ENCODE measurements around the gene PDSS2.
"Not testable (repeated sequence)": the region's sequence is repeated elsewhere in the genome, so short reads cannot be mapped to it uniquely, and the experiment has no call there.

Gene PDSS2

DNA sequence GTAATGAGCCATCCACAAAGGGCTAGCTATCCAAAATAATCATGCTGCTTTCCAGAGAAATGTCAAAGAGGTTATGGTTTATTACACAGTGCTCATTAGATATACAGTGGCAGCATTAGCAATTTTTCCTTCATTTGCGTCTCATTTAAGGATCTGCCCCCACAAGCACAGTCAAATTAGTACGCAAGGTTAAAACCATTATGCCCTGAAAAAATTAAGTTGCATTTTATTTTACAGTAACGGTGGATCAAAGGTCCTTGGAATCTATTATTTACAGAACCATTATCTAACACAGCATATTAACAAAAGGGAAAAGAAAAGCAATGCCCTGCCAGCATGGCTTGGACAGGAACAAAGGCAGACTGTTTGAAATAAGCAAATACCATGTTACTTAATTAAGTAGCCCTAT is 144.8 kb downstream of the PDSS2 start:
- no peak for DNase-seq

DNA sequence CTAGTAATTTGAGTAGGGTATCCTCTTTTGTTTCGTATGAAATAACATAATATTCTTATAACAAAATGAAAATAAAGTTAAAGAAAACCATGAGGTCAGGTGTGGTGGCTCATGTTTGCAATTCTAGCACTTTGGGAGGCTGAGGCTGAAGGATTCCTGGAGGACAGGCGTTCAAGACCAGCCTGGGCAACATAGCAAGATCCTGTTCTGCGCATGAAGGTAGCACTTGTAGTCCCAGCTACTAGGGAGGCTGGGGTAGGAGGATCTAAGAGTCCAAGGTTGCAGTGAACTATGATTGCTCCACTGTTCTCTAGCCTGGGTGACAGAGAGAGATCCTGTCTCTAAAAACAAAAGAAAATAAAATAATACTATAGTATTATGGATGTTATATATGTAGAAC is 145.6 kb downstream of the PDSS2 start:
- no peak for DNase-seq

DNA sequence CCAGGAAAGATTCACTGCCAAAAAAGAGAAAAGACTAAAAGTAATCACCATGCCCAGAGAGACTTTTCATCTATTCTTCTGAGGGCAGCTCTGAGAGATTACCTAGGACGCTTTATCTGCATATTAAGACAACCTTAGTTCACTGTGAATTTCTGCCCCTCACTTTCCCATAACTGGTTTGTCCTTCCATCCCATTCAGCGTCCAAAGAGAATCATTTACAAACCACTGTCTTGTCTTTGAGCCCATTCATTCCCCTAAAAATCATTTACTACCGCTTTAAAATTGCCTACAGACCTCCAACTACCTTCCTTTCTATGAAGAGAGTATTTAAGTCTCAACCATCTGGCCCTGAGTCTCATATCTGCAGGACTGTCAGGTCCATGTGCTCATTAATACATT is 149.0 kb downstream of the PDSS2 start:
- no peak for DNase-seq

- DNase-seq, result peak; percentile 33
These were observed 150.7 kb downstream of the PDSS2 start for GRCh38 chr6:107308677-107309076.

- DNase-seq, result not testable (repeated sequence)
These were observed 153.4 kb downstream of the PDSS2 start for GRCh38 chr6:107305994-107306393.

- no peak for DNase-seq
These were observed 154.0 kb downstream of the PDSS2 start for GRCh38 chr6:107305391-107305790.

GRCh38 chr6:107304421-107305025 is 154.8 kb downstream of the PDSS2 start:
- no peak for DNase-seq

- no peak for DNase-seq
These were observed 166.0 kb downstream of the PDSS2 start for GRCh38 chr6:107293350-107293749.

- DNase-seq, result no peak
These were observed 166.6 kb downstream of the PDSS2 start for GRCh38 chr6:107292715-107293271.

GRCh38 chr6:107290491-107290890 is 168.9 kb downstream of the PDSS2 start:
- DNase-seq, result no peak

- not testable (repeated sequence) for DNase-seq
These were observed 170.1 kb downstream of the PDSS2 start for GRCh38 chr6:107289258-107289657.

DNA sequence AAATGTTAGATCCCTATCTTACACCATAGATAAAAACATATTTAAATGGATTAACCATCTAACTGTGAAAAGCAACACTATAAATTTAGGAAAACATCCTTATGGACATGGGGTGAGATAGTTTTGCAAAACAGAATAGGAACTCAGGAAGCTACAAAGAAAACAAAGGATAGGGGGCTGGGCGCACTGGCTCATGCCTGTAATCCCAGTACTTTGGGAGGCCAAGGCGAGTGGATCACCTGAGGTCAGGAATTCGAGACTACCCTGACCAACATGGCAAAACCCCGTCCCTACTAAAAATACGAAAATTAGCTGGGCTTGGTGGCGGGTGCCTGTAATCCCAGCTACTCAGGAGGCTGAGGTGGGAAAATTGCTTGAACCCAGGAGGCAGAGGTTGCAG is 173.7 kb downstream of the PDSS2 start:
- DNase-seq, result not testable (repeated sequence)

DNA sequence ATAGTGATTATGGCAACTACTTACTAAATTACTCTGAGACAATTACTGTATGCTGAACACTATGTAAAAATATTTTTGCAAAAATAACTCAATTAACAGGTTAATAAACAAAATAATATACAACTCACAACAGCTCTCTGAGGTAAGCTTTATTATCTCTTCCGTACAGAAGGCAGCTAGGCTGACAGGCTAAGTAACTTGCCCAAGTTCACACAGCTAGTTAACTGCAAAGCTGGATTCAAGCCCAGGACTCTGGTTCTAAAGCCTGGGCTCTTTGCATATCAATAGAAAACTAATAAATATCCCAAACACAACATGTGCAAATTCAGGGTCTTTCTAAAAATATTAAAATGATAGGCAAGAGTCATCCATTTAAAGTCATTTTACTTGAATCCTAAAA is 174.6 kb downstream of the PDSS2 start:
- DNase-seq, result no peak

DNA sequence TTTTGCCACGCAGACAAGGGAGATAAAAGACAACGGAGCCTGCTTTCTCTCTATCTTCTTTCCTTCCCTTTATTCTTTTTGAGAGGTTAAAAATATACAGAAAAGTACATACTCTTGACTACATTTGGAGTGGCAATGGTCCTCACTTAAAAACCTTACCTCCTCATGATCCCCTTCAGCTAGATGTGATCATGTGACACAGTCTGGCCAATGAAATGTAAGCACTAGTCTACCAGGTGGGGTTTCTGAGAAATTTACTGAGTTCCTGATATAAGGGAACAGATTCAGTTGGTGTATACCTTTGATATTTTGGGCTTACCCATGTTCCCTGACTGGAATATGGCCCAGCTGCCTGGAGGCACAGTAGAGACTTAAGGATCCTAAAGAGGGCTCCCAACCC is 178.6 kb downstream of the PDSS2 start:
- no peak for DNase-seq

DNA sequence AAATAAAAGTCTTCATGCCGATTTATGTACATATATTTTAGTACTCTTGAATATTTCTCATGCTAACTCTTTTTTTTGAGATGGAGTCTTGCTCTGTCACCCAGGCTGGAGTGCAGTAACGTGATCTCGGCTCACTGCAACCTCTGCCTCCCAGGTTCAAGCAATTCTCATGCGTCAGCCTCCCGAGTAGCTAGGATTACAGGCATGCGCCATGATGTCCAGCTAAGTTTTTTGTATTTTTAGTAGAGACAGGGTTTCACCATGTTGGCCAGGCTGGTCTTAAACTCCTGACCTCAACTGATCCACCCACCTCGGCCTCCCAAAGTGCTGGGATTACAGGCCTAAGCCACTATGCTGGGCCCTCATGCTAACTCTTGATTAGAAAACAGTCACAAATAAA is 179.4 kb downstream of the PDSS2 start:
- DNase-seq, result not testable (repeated sequence)

DNA sequence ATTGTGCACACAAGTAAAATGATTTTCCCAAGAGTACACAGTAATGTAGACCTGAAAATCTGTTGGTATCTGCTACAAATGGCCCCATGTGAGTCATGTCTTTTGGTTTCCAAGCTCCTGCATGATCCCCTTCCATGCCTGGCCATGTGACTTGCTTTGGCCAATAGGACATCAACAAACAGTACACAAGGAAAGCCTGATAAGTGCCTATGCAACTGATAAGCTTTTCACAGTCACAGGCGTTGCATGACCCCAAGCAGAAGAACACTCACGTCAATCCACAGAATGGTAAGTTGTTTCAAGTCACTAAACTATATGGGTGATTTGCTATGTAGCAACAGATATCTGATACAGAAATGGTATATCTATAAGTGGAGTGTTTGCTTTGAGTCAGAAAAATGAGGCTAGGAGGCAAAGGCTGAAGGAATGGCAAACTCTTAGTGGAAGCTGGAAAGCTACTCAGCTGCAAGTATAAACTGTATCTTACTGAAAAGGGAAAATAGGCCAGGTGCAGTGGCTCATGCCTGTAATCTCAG is 184.0 kb downstream of the PDSS2 start:
- DNase-seq, result no peak

DNA sequence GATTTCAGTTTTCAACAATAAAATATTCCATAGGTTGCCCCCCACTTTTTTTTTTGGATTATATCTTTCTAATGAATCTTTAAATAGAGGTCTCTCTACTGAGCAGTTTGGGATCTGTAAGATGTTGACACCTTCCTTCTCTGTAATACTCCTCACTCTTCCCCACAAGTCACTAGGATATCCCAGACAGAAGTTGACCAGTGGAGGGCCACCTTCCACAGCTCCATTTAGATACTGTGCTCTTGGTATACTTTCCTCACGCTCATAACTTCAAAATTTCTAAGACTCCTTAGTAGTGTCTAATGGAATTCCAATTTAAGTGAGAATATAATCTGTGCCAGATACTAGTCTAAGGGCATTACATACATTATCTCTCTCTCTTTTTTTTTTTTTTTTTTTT is 185.1 kb downstream of the PDSS2 start:
- no peak for DNase-seq

DNA sequence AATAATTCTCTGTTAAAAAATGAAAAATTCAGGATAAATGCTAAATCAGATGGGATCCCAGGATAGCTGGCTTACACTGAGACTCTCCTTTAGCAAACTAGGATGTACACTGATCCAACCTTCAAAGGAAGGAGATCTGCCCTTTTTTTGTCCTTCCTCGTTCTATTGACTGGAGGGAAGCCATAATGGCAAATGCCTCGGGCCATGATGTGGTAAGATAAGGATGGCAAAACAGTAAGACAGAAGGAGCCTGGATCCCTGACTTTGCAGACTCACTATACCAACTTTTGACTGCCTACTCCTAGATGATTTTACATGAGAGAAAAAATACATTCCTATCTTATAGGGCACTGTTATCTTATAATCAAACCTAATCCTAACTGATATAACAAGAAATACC is 187.1 kb downstream of the PDSS2 start:
- DNase-seq, result no peak

- no peak for DNase-seq
These were observed 188.1 kb downstream of the PDSS2 start for GRCh38 chr6:107271208-107271790.

GRCh38 chr6:107267634-107268033 is 191.7 kb downstream of the PDSS2 start:
- no peak for DNase-seq

GRCh38 chr6:107267006-107267405 is 192.4 kb downstream of the PDSS2 start:
- no peak for DNase-seq

- no peak for DNase-seq
These were observed 192.8 kb downstream of the PDSS2 start for GRCh38 chr6:107266563-107266962.

DNA sequence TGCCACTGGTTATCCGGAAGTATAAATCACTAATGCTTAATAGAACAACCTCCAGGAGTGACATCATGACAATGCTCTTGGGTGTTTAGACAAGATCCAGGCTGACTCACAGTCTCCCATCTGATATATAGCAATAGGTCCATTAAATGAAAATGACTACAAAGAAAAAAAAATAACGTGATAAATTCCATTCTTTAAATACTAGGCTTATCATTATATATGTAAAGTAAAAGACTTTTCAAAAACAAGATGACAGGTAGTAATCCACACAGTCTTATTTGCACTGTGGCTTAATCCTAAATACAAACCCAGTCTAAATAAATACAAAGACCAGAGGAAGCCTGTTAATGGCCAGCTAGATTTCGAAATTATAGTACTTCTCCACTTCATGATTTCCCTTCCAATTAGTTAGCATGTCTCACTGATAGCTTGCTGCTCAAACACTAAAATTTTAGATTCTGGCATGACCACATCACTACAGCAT is 195.0 kb downstream of the PDSS2 start:
- no peak for DNase-seq

- DNase-seq, result no peak
These were observed 199.4 kb downstream of the PDSS2 start for GRCh38 chr6:107259951-107260350.
